NT2/D1 (cell line): Measurements from ENCODE around the gene NTN4.
A peak's percentile ranks its signal among the peaks of the same experiment; 100 is the strongest.

Experiments
- DNase-seq: peaks from one replicate; pipeline ENCODE4 v3.0.0-alpha.2; 2011; ENCODE audit warnings: low read depth, low spot score
- H3K27me3 ChIP-seq: 2 replicates; pipeline ENCODE4 v1.6.0; 2011; ENCODE audit warnings: mild to moderate bottlenecking; ENCODE audit not compliant: insufficient read length, insufficient read depth
- H3K36me3 ChIP-seq: 2 replicates; pipeline ENCODE4 v1.6.1; 2011; ENCODE audit warnings: mild to moderate bottlenecking, low read length, mixed read lengths; ENCODE audit not compliant: insufficient read depth, insufficient read length
- H3K4me1 ChIP-seq: 2 replicates; pipeline ENCODE4 v1.5.1; 2011; ENCODE audit not compliant: insufficient read depth, insufficient read length
- H3K4me3 ChIP-seq: 2 replicates; pipeline ENCODE4 v1.5.1; 2011; ENCODE audit warnings: low read depth; ENCODE audit not compliant: insufficient read length
- H3K9ac ChIP-seq: 2 replicates; pipeline ENCODE4 v1.6.0; 2011; ENCODE audit warnings: low read depth; ENCODE audit not compliant: insufficient read length
- H3K9me3 ChIP-seq: 2 replicates; pipeline ENCODE4 v1.5.1; 2011; ENCODE audit warnings: mild to moderate bottlenecking, low read length; ENCODE audit not compliant: insufficient read depth
- SUZ12 ChIP-seq: IDR thresholded peaks from 2 replicates; pipeline ENCODE4 v1.6.1; 2011; ENCODE audit not compliant: insufficient read length, insufficient read depth; ENCODE audit errors: extremely low read depth
- YY1 ChIP-seq: IDR thresholded peaks from 2 replicates; pipeline ENCODE4 v1.6.1; 2011; ENCODE audit not compliant: insufficient read length, insufficient read depth
- ZNF274 ChIP-seq: IDR thresholded peaks from 2 replicates; pipeline ENCODE4 v1.6.1; 2011; ENCODE audit warnings: mild to moderate bottlenecking, low read depth, low read length

NTN4 gene

DNA sequence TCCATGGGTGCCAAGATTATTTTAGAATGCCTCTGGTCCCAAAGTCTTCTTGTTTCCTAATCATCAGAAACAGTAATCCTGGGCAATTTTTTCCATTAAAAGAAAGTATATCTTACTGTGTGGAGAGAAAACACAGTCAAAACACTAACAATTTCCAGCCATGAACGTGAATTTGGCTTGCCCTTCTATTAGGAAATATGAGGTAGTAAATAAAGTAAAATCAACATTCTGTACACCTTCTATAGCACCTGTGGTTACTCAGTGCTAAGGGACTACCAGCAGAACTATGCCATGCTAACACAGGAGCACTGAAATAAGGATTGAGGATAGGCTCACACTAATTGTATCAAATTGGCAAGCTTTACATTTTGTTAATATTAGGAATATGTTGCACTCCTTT, 60.1 kb downstream of the NTN4 start:
- H3K4me3 ChIP-seq: no peak overlapping the region
- H3K36me3 ChIP-seq: no peaks in the 10 kb centered on the region
- DNase-seq: no peak
- H3K9me3 ChIP-seq: peaks cover 17% of the 10 kb centered on the region
- no peaks in the 10 kb centered on the region for H3K27me3 ChIP-seq
- TF ChIP-seq YY1 (no peak), ZNF274 (no peak), SUZ12 (no peak)
- no peaks in the 10 kb centered on the region for H3K4me1 ChIP-seq
- H3K9ac ChIP-seq: no peak overlapping the region

DNA sequence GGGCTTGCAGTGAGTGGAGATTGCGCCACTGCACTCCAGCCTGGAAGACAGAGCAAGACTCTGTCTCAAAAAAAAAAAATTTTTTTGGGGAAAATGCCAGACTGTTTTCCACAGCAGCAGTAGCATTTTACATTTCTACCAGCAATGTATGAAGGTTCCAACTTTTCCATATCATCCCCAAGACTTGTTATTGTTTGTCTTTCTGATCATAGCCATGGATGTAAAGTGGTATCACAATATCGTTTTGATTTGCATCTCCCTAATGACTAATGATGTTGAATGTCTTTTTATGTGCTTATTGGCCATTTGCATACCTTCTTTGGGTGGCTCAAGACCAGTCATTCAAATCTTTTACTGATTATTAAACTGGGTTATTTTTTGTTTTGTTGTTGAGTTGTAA, 63.7 kb downstream of the NTN4 start:
- TF ChIP-seq SUZ12 (no peak), ZNF274 (no peak), YY1 (no peak)
- Histone ChIP-seq H3K4me3 (no peak overlapping the region), H3K36me3 (no peaks in the 10 kb centered on the region), H3K27me3 (no peaks in the 10 kb centered on the region), H3K4me1 (no peaks in the 10 kb centered on the region), H3K9me3 (peaks cover 17% of the 10 kb centered on the region), H3K9ac (no peak overlapping the region)
- no peak for DNase-seq

DNA sequence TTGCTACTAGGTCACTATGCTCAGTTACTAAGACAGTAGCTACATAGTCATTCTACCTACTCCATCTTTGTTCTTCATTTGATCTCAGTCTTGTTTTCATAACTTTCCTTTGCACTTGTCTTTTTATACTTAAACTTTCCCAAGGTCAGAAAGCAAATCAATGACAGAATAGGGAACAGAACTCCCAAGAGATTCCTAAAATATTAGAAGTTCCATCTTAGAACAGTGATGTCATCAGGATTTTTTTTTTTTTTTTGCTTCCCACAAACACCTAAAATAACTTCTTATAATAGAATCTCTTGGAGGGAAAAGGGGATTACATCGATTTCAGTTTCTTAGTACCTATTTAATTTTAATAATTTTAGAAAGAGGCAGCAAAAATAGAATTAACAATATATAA, 65.8 kb downstream of the NTN4 start:
- Histone ChIP-seq H3K9ac (no peak overlapping the region), H3K4me3 (no peak overlapping the region), H3K27me3 (no peaks in the 10 kb centered on the region), H3K4me1 (no peaks in the 10 kb centered on the region), H3K36me3 (no peaks in the 10 kb centered on the region), H3K9me3 (peaks cover 17% of the 10 kb centered on the region)
- DNase-seq: no peak
- TF ChIP-seq ZNF274 (no peak), SUZ12 (no peak), YY1 (no peak)

DNA sequence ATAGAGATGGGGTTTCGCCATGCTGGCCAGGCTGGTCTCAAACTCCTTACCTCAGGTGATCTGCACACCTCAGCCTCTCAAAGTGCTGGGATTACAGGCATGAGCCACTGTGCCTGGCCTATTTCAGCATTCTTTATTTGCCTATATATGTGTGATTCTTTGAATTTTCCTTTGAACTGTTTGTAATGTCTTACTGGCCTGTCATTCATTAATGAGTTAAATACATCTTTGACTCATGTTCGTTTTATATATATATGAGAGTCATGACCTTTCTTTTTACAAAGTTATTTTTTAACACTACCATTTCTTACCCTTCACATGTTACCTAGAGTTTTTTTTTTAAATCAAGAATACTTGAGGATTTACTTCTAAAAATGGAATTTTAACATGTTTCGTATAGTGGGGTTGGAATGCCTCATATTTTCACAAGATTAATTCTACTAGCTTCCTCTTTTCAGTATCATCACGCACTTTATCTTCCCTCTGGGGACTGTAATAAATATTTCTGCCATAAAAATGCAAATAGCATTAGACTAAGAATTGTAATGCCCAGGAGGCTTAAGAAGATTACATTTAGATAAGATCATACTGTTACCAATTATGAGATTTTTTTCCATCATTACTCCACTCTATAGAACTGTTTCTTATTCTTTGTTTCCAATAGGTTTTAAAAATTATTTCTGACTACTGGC, 66.7 kb downstream of the NTN4 start:
- Histone ChIP-seq H3K4me1 (no peaks in the 10 kb centered on the region), H3K9ac (no peak overlapping the region), H3K36me3 (no peaks in the 10 kb centered on the region), H3K27me3 (no peaks in the 10 kb centered on the region), H3K9me3 (peaks cover 17% of the 10 kb centered on the region), H3K4me3 (no peak overlapping the region)
- no peak for DNase-seq
- TF ChIP-seq ZNF274: no peak
- no peak for TF ChIP-seq SUZ12
- TF ChIP-seq YY1: no peak

DNA sequence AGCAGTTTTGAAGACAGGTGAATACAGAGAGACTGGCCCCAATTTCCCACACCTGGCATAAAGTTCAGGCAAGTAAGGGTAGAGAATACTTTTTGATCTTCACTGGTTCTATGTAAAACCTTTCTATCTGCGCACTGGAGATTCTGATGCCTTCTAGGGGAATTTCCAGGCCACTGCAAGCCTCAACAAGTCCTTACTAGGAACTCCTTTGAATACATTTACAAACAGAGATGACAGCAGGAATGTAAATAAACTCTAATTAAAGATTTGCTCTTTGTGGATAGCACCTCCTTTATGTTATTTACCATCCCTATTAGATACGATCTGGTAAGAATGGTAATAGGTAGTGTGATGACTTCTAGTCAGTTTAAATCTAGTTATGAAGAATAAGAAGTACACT, 69.2 kb downstream of the NTN4 start:
- DNase-seq: peak; percentile 9
- Histone ChIP-seq H3K9ac (no peak overlapping the region), H3K36me3 (no peaks in the 10 kb centered on the region), H3K9me3 (peaks cover 3% of the 10 kb centered on the region), H3K4me3 (no peak overlapping the region), H3K4me1 (no peaks in the 10 kb centered on the region), H3K27me3 (no peaks in the 10 kb centered on the region)
- TF ChIP-seq ZNF274 (no peak), YY1 (no peak), SUZ12 (no peak)

DNA sequence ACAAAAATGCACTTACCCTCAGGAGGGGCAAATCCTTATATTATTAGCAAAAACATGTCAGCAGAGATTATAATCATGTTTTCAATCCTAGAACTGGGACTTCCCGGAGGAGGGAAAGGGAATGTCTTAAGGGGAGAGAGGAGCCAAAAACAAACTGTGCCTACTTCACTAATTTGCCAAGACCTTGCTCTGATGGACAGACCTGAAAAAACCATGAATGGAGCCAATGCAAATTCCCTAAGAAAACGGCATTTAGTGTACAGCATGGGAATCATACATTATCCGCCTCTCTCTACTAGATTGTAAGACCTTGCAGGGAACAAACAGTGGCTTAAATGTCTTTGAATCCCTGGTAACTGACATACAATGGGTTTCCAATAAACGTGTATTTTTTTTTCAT, 70.4 kb downstream of the NTN4 start:
- Histone ChIP-seq H3K4me3 (no peak overlapping the region), H3K9ac (no peak overlapping the region), H3K4me1 (no peaks in the 10 kb centered on the region), H3K27me3 (no peaks in the 10 kb centered on the region), H3K9me3 (no peaks in the 10 kb centered on the region), H3K36me3 (no peaks in the 10 kb centered on the region)
- DNase-seq: no peak
- TF ChIP-seq ZNF274 (no peak), SUZ12 (no peak), YY1 (no peak)

DNA sequence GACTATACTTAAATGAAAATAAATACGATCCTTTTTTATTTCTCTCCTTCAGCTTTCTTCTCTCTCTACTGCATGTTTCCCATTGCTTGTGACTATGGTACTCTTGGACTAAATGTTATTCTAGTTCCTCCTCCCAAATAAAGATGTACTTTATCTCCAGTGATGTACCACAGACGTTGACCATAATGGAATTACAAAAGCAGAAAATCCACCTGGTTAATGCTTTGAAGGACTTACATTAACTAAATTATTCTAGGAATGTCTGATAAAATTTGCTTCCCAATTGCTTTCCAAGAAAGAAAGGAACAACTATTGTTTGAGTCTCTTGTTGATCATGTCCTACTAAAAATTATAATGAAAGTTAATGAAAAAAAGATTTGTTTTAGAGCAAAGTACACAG, 71.8 kb downstream of the NTN4 start:
- H3K9me3 ChIP-seq: no peaks in the 10 kb centered on the region
- H3K9ac ChIP-seq: no peak overlapping the region
- DNase-seq: no peak
- TF ChIP-seq ZNF274 (no peak), SUZ12 (no peak), YY1 (no peak)
- no peaks in the 10 kb centered on the region for H3K27me3 ChIP-seq
- no peak overlapping the region for H3K4me3 ChIP-seq
- H3K36me3 ChIP-seq: no peaks in the 10 kb centered on the region
- no peaks in the 10 kb centered on the region for H3K4me1 ChIP-seq
